Mesendoderm (in vitro differentiated cells): ENCODE data around the gene AMH.
A peak's percentile ranks its signal among the peaks of the same experiment; 100 is the strongest.

ENCODE experiments used
- DNase-seq: peaks from one replicate; pipeline ENCODE4 v3.0.0; 2013
- H2AK5ac ChIP-seq: 2 replicates; pipeline ENCODE4 v1.6.1; 2013; ENCODE audit warnings: low read length, inconsistent platforms
- H2BK120ac ChIP-seq: 2 replicates; pipeline ENCODE4 v1.6.1; 2013; ENCODE audit warnings: low read depth, mild to moderate bottlenecking, low read length, moderate library complexity, mixed read lengths
- H2BK15ac ChIP-seq: replicated peaks from 2 replicates; pipeline ENCODE4 v1.6.1; 2013; ENCODE audit warnings: low read depth, mild to moderate bottlenecking, moderate library complexity
- H2BK5ac ChIP-seq: 2 replicates; pipeline ENCODE4 v1.6.1; 2013; ENCODE audit warnings: low read length, inconsistent platforms
- H3K18ac ChIP-seq: 2 replicates; pipeline ENCODE4 v1.6.1; 2013; ENCODE audit warnings: mild to moderate bottlenecking, low read length, mixed read lengths
- H3K23ac ChIP-seq: one replicate; pipeline ENCODE4 v1.6.1; 2013; ENCODE audit warnings: low read length
- H3K27ac ChIP-seq: 2 replicates; pipeline ENCODE4 v1.5.1; 2013; ENCODE audit warnings: low read depth, mild to moderate bottlenecking, inconsistent platforms, low read length, moderate library complexity
- H3K27me3 ChIP-seq: 2 replicates; pipeline ENCODE4 v1.6.1; 2013; ENCODE audit warnings: low read length, control low read depth, mild to moderate bottlenecking, inconsistent platforms; ENCODE audit not compliant: insufficient read depth, poor library complexity
- H3K36me3 ChIP-seq: 2 replicates; pipeline ENCODE4 v1.6.1; 2013; ENCODE audit warnings: low read length, inconsistent platforms; ENCODE audit not compliant: control insufficient read depth, insufficient read depth
- H3K4ac ChIP-seq: one replicate; pipeline ENCODE4 v1.6.1; 2013; ENCODE audit warnings: low read depth, mild to moderate bottlenecking, low read length, moderate library complexity
- H3K4me1 ChIP-seq: 2 replicates; pipeline ENCODE4 v1.6.1; 2013; ENCODE audit warnings: low read depth, low read length, inconsistent platforms; ENCODE audit not compliant: control insufficient read depth
- H3K4me2 ChIP-seq: 2 replicates; pipeline ENCODE4 v1.6.1; 2013; ENCODE audit warnings: low read length
- H3K4me3 ChIP-seq: 2 replicates; pipeline ENCODE4 v1.5.1; 2013; ENCODE audit warnings: mild to moderate bottlenecking, low read length
- H3K56ac ChIP-seq: one replicate; pipeline ENCODE4 v1.6.1; 2013; ENCODE audit warnings: low read length
- H3K79me1 ChIP-seq: 2 replicates; pipeline ENCODE4 v1.6.1; 2013; ENCODE audit warnings: low read length, inconsistent platforms
- H3K79me2 ChIP-seq: 2 replicates; pipeline ENCODE4 v1.6.1; 2013; ENCODE audit warnings: mild to moderate bottlenecking, low read length; ENCODE audit not compliant: control insufficient read depth, insufficient read depth
- H3K9ac ChIP-seq: 2 replicates; pipeline ENCODE4 v1.6.1; 2013; ENCODE audit warnings: low read length, inconsistent platforms
- H4K5ac ChIP-seq: one replicate; pipeline ENCODE4 v1.6.1; 2013; ENCODE audit warnings: low read length
- H4K8ac ChIP-seq: one replicate; pipeline ENCODE4 v1.6.1; 2013; ENCODE audit warnings: low read depth, mild to moderate bottlenecking, control low read depth, low read length, moderate library complexity
- WGBS: extraction: QIAGEN DNeasy Blood & Tissue Kit; methylation state at CpG from one replicate; pipeline ENCODE4 v1.1.7; 2013; ENCODE audit warnings: low lambda C conversion rate, missing lambda C conversion rate; ENCODE audit not compliant: insufficient coverage; ENCODE audit errors: extremely low coverage; 5-methylcytosine and 5-hydroxymethylcytosine counted together

Gene AMH

GRCh38 chr19:2235381-2236063 is 13.6 kb upstream of the AMH start:
- H3K56ac ChIP-seq = peak overlapping the region; percentile 94
- peak overlapping the region; percentile 74 for H3K4me3 ChIP-seq
- no peak overlapping the region for H4K5ac ChIP-seq
- H3K23ac ChIP-seq = peak overlapping the region; percentile 16
- H2AK5ac ChIP-seq = no peak overlapping the region
- WGBS = no CpG with 5 or more reads among the region's 48 CpGs
- H3K4ac ChIP-seq = peak overlapping the region; percentile 97
- H3K18ac ChIP-seq = peak overlapping the region; percentile 91
- H4K8ac ChIP-seq = no peak overlapping the region
- no peaks in the 10 kb centered on the region for H3K27me3 ChIP-seq
- H2BK15ac ChIP-seq = no peak overlapping the region
- H3K4me1 ChIP-seq = peaks cover 5% of the 10 kb centered on the region
- peaks cover 58% of the 10 kb centered on the region for H3K79me2 ChIP-seq
- peaks cover 4% of the 10 kb centered on the region for H3K36me3 ChIP-seq
- peak overlapping the region; percentile 42 for H3K27ac ChIP-seq
- peak overlapping the region; percentile 49 for H3K4me2 ChIP-seq
- H3K79me1 ChIP-seq = peaks cover 14% of the 10 kb centered on the region
- H3K9ac ChIP-seq = peak overlapping the region; percentile 81
- H2BK120ac ChIP-seq = peak overlapping the region; percentile 55
- peak; percentile 40 for DNase-seq
- H2BK5ac ChIP-seq = no peak overlapping the region

- no CpG with 5 or more reads among the region's 28 CpGs for WGBS
Measured at GRCh38 chr19:2236064-2236313, 13.1 kb upstream of the AMH start.

GRCh38 chr19:2236314-2237050 is 12.6 kb upstream of the AMH start, which contains the start of the genes PLEKHJ1 and SF3A2:
TSS of gene PLEKHJ1 (minus strand) at chr19:2236329. CDS start at chr19:2236248, 81 bp downstream.
TSS of gene SF3A2 (plus strand) at chr19:2236824. CDS start at chr19:2243419, 6,595 bp downstream.
- Histone ChIP-seq H3K4ac (peak within 1 kb of the TSS; percentile 97), H3K4me2 (peak within 1 kb of the TSS; percentile 83), H3K4me3 (peak within 1 kb of the TSS; percentile 89), H2BK15ac (no peak within 1 kb of the TSS), H3K36me3 (peaks cover 4% of the 10 kb centered on the region), H3K27ac (peak within 1 kb of the TSS; percentile 95), H3K18ac (peak within 1 kb of the TSS; percentile 91), H2AK5ac (no peak within 1 kb of the TSS), H3K56ac (peak within 1 kb of the TSS; percentile 99), H3K4me1 (peaks cover 5% of the 10 kb centered on the region), H2BK120ac (peak within 1 kb of the TSS; percentile 55), H3K27me3 (no peaks in the 10 kb centered on the region), H2BK5ac (peak within 1 kb of the TSS; percentile 83), H3K9ac (peak within 1 kb of the TSS; percentile 97), H3K23ac (peak within 1 kb of the TSS; percentile 57), H4K5ac (no peak within 1 kb of the TSS), H3K79me1 (peaks cover 17% of the 10 kb centered on the region), H3K79me2 (peaks cover 68% of the 10 kb centered on the region), H4K8ac (peak within 1 kb of the TSS; percentile 16)
- DNase-seq = peak; percentile 99
- WGBS = no CpG with 5 or more reads among the region's 80 CpGs

More at GRCh38 chr19:2236064-2236313, 13.1 kb upstream of the AMH start:
- Histone ChIP-seq H3K27me3 (no peaks in the 10 kb centered on the region), H2BK120ac (peak overlapping the region; percentile 55), H3K9ac (peak overlapping the region; percentile 81), H3K79me2 (peaks cover 63% of the 10 kb centered on the region), H4K5ac (no peak overlapping the region), H3K23ac (no peak overlapping the region), H3K79me1 (peaks cover 17% of the 10 kb centered on the region), H3K36me3 (peaks cover 4% of the 10 kb centered on the region), H3K4me1 (peaks cover 5% of the 10 kb centered on the region), H2BK5ac (no peak overlapping the region), H3K4me2 (no peak overlapping the region), H3K4me3 (peak overlapping the region; percentile 74), H4K8ac (no peak overlapping the region), H3K18ac (peak overlapping the region; percentile 91), H3K56ac (peak overlapping the region; percentile 94), H3K4ac (peak overlapping the region; percentile 97), H2BK15ac (no peak overlapping the region), H3K27ac (no peak overlapping the region), H2AK5ac (no peak overlapping the region)
- no peak for DNase-seq

GRCh38 chr19:2237051-2237868 is 11.9 kb upstream of the AMH start:
- Histone ChIP-seq H3K4ac (peak overlapping the region; percentile 93), H4K8ac (peak overlapping the region; percentile 16), H2BK5ac (no peak overlapping the region), H3K79me1 (peaks cover 17% of the 10 kb centered on the region), H3K27me3 (no peaks in the 10 kb centered on the region), H3K18ac (peak overlapping the region; percentile 43), H2BK120ac (no peak overlapping the region), H3K56ac (peak overlapping the region; percentile 99), H3K4me2 (peak overlapping the region; percentile 59), H3K23ac (peak overlapping the region; percentile 57), H3K9ac (peak overlapping the region; percentile 97), H3K4me1 (peaks cover 5% of the 10 kb centered on the region), H3K4me3 (peak overlapping the region; percentile 89), H3K79me2 (peaks cover 76% of the 10 kb centered on the region), H2BK15ac (no peak overlapping the region), H4K5ac (no peak overlapping the region), H3K27ac (peak overlapping the region; percentile 95), H3K36me3 (peaks cover 2% of the 10 kb centered on the region), H2AK5ac (no peak overlapping the region)
- no CpG with 5 or more reads among the region's 43 CpGs for WGBS
- DNase-seq = no peak

- DNase-seq = no peak
- peaks cover 5% of the 10 kb centered on the region for H3K4me1 ChIP-seq
Measured at GRCh38 chr19:2237869-2238153, 11.3 kb upstream of the AMH start.

More at GRCh38 chr19:2237869-2238153, 11.3 kb upstream of the AMH start:
- no peak overlapping the region for H2BK120ac ChIP-seq
- no peak overlapping the region for H2AK5ac ChIP-seq
- no peak overlapping the region for H2BK5ac ChIP-seq
- H2BK15ac ChIP-seq = no peak overlapping the region
- no peak overlapping the region for H3K18ac ChIP-seq
- H4K5ac ChIP-seq = no peak overlapping the region
- H3K27me3 ChIP-seq = no peaks in the 10 kb centered on the region
- H3K79me1 ChIP-seq = peaks cover 17% of the 10 kb centered on the region
- no peak overlapping the region for H4K8ac ChIP-seq
- peaks cover 2% of the 10 kb centered on the region for H3K36me3 ChIP-seq
- H3K9ac ChIP-seq = peak overlapping the region; percentile 97
- H3K4me3 ChIP-seq = peak overlapping the region; percentile 89
- no peak overlapping the region for H3K27ac ChIP-seq
- no CpG with 5 or more reads among the region's 6 CpGs for WGBS
- peak overlapping the region; percentile 99 for H3K56ac ChIP-seq
- H3K23ac ChIP-seq = no peak overlapping the region
- H3K4ac ChIP-seq = no peak overlapping the region
- peaks cover 81% of the 10 kb centered on the region for H3K79me2 ChIP-seq
- H3K4me2 ChIP-seq = peak overlapping the region; percentile 59
